ENCODE measurements around the gene TRIM21. TPM values are rescaled to one million over a fixed set of nuclear protein-coding genes. Genes with fewer than 3 reads are reported as not detected.

TRIM21 gene
- total and polyA plus RNA-seq, 2 of the 13 experiments (the other 11 are each of a cell fraction or from before 2014, with no cell fraction given), result 6.2 to 9.6 TPM

DNA sequence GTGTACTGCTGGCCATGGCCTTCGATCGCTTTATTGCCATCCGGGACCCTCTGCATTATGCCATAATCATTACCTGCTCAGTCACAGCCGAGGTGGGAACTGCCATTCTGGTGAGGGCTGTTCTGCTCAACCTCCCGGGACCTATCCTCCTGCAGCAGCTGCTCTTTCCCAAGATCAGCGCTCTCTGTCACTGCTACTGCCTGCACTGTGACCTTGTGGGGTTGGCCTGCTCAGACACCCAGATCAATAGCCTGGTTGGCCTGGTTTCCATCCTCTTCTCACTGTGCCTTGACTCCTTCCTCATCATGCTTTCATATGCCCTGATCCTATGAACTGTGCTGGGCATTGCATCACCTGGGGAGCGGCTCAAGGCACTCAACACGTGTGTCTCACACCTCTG lies 24.9 kb upstream of the TRIM21 start:
- no peak overlapping the region for H3K4me2 ChIP-seq (ENCODE audit: low read depth, low read length)
- ChIA-PET CTCF (ENCODE audit: low intra/inter-chr PET ratio, low total read pairs) (no interaction called here), POLR2A (no interaction called here)
- FAIRE-seq (no peak), DNase-seq (ENCODE audit: low spot score) (no peak), ATAC-seq (no peak)
- no peak overlapping the region for H3K27ac ChIP-seq (ENCODE audit: extremely low read length, insufficient read depth, low read length)
- 36% methylated on average over 8 of the region's 8 CpGs for WGBS (ENCODE audit: low lambda C conversion rate)
- TF ChIP-seq RBM22 (optimal IDR thresholded peaks at IDR 0.05; ENCODE audit: low read length), result no peak
- no peak for TF ChIP-seq KAT7 (CRISPR knock-in tag; IDR thresholded peaks at IDR 0.05; ENCODE audit: borderline replicate concordance)
- no peak for TF ChIP-seq ZNF550 (CRISPR knock-in tag; IDR thresholded peaks at IDR 0.05; ENCODE audit: borderline replicate concordance)
- no peak for TF ChIP-seq HMGA1 (CRISPR knock-in tag; conservative IDR thresholded peaks at IDR 0.05)
- TF ChIP-seq, protein P1, sequence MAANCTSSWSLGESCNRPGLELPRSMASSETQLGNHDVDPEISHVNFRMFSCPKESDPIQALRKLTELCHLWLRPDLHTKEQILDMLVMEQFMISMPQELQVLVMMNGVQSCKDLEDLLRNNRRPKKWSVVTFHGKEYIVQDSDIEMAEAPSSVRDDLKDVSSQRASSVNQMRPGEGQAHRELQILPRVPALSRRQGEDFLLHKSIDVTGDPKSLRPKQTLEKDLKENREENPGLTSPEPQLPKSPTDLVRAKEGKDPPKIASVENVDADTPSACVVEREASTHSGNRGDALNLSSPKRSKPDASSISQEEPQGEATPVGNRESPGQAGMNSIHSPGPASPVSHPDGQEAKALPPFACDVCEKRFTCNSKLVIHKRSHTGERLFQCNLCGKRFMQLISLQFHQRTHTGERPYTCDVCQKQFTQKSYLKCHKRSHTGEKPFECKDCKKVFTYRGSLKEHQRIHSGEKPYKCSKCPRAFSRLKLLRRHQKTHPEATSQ (CRISPR knock-in tag; IDR thresholded peaks at IDR 0.05; ENCODE audit: borderline replicate concordance), result no peak
- TF ChIP-seq POLR2AphosphoS5 (IDR thresholded peaks at IDR 0.05; ENCODE audit: low read depth, low read length), result no peak
- TF ChIP-seq ZFP37 (CRISPR knock-in tag; IDR thresholded peaks at IDR 0.05; ENCODE audit: borderline replicate concordance), result no peak
- no peak for TF ChIP-seq ZBTB20 (CRISPR knock-in tag; IDR thresholded peaks at IDR 0.05; ENCODE audit: borderline replicate concordance, low read depth)
- no peak for TF ChIP-seq KLF11 (CRISPR knock-in tag; IDR thresholded peaks at IDR 0.05)
- BruUV-seq (replicated peaks), result no TSS peak
- in situ Hi-C loops (cut with HindIII; ENCODE audit: extremely low pct_ligation_motif_present, low pct_unique_long_range_greater_than_20kb) (no loop called here), intact Hi-C loops (cut with micrococcal nuclease; ENCODE audit: unreplicated experiment) (no loop called here)
- H3K79me2 ChIP-seq (ENCODE audit: insufficient read depth, low read length), result no peaks in the 10 kb centered on the region
- H4K20me1 ChIP-seq (ENCODE audit: insufficient read depth, low read length), result no peaks in the 10 kb centered on the region
- H3K4me3 ChIP-seq (replicated peaks in 1 of 3; ENCODE audit: insufficient read depth in 1 of 3, low read depth in 2 of 3, low read length in 3 of 3), result no peak overlapping the region
- no peak overlapping the region for H2AFZ ChIP-seq (ENCODE audit: low read length)
- peaks cover 0 to 6% of the 10 kb centered on the region in 2 experiments; a peak in 1 of 5 replicates for H3K27me3 ChIP-seq (ENCODE audit: control insufficient read depth in 1 of 2, insufficient read depth in 2 of 2, low read length in 2 of 2)
- H3K9me3 ChIP-seq (ENCODE audit: low read length), result no peaks in the 10 kb centered on the region
- H3K9ac ChIP-seq (ENCODE audit: insufficient read depth, low read depth, low read length), result no peak overlapping the region
- H3K4me1 ChIP-seq (ENCODE audit: insufficient read depth, low read length), result no peaks in the 10 kb centered on the region
- H3K36me3 ChIP-seq (replicated peaks in 1 of 2; ENCODE audit: control insufficient read depth in 1 of 2, insufficient read depth in 2 of 2, low read length in 2 of 2), result no peaks in the 10 kb centered on the region
